Bronchial epithelial cell (primary cell): ENCODE measurements around the gene NHLRC4. TPM values are rescaled to one million over a fixed set of nuclear protein-coding genes. Genes with fewer than 3 reads are reported as not detected.

Experiments used
- DNase-seq: peaks from one replicate; pipeline ENCODE4 v3.0.0-alpha.2; 2010; ENCODE audit warnings: low read depth
- FAIRE-seq: peaks from 2 replicates; lab custom pipeline; 2011; peaks lifted over from hg19 to GRCh38; lab: Jason Lieb, UNC
- H3K27me3 ChIP-seq: 2 replicates; pipeline ENCODE4 v1.5.1; 2011; ENCODE audit warnings: low read length; ENCODE audit not compliant: control insufficient read depth, insufficient read depth
- H3K36me3 ChIP-seq: 2 replicates; pipeline ENCODE4 v1.5.1; 2011; ENCODE audit warnings: low read length; ENCODE audit not compliant: control insufficient read depth, insufficient read depth
- H3K4me3 ChIP-seq: 2 replicates; pipeline ENCODE4 v1.5.1; 2011; ENCODE audit warnings: mild to moderate bottlenecking, low read depth, low read length, control low read depth
- CTCF ChIP-seq: IDR thresholded peaks from 2 replicates; pipeline ENCODE4 v1.5.1; 2011; ENCODE audit warnings: mild to moderate bottlenecking, moderate library complexity, low read length, control low read depth, inconsistent platforms; ENCODE audit not compliant: insufficient read depth, severe bottlenecking
- total RNA-seq: library from RNA; depleted of rRNA; stranded (reverse); fragments of >200 nt; gene quantifications from 2 replicates; pipeline ENCODE4 v1.2.1, GENCODE V29; 2014

The NHLRC4 gene
- total RNA-seq, 1 donor from 2014 or later: under 0.01 TPM

GRCh38 chr16:582614-583331 lies 16.0 kb downstream of the NHLRC4 start:
- no peak for TF ChIP-seq CTCF
- FAIRE-seq (no peak), DNase-seq (no peak)
- H3K27me3 ChIP-seq: no peaks in the 10 kb centered on the region
- H3K36me3 ChIP-seq: peaks cover 4% of the 10 kb centered on the region
- no peak overlapping the region for H3K4me3 ChIP-seq

GRCh38 chr16:583470-583814 lies 16.6 kb downstream of the NHLRC4 start:
- no peak for DNase-seq
- no peak for FAIRE-seq
- no peak for TF ChIP-seq CTCF
- no peaks in the 10 kb centered on the region for H3K27me3 ChIP-seq
- H3K4me3 ChIP-seq: no peak overlapping the region
- peaks cover 4% of the 10 kb centered on the region for H3K36me3 ChIP-seq

DNA sequence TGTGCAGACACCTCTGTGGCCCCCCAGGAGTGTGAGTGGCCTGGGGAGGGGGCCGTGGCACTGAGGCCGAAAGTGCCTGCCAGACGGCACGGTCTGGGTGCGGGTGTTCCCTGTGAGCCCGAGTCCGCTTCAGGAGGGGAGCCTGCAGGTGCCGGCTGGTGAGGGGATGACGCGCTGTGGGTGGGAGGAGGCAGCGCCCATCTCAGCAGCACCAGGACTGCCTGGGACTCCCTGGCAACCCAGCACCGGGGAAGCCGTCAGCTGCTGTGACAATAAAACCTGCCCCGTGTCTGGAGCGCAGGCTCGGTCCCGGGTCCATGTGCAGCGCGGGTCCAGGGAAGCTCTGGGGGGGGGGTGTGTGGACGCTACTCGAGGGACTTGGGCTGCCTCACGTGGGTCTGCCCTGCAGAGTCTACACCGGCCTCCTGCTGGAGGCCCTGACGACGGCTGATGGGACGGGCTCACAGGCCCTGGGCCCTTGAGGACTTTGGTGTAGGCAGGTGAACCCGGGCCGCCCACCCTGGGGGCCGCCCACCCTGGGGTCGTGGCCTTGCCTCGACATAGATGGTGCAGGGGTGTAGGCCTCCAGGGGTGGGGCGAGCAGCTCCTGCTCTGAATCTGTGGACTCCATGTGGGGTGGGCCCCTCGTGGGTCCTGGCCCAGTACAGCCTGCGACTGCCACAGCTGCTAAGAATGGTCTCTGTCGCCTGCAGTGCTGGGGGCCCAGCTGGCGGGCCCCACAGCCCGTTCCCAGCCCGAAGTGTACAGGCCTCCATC lies 17.2 kb downstream of the NHLRC4 start:
- no peak for TF ChIP-seq CTCF
- no peaks in the 10 kb centered on the region for H3K27me3 ChIP-seq
- no peak overlapping the region for H3K4me3 ChIP-seq
- H3K36me3 ChIP-seq: peaks cover 4% of the 10 kb centered on the region
- no peak for DNase-seq
- no peak for FAIRE-seq

- H3K4me3 ChIP-seq: no peak overlapping the region
- TF ChIP-seq CTCF: peak; percentile 6
- H3K27me3 ChIP-seq: no peaks in the 10 kb centered on the region
- DNase-seq (no peak), FAIRE-seq (no peak)
- peaks cover 2% of the 10 kb centered on the region for H3K36me3 ChIP-seq
These were observed 18.5 kb downstream of the NHLRC4 start for GRCh38 chr16:585351-585750.

DNA sequence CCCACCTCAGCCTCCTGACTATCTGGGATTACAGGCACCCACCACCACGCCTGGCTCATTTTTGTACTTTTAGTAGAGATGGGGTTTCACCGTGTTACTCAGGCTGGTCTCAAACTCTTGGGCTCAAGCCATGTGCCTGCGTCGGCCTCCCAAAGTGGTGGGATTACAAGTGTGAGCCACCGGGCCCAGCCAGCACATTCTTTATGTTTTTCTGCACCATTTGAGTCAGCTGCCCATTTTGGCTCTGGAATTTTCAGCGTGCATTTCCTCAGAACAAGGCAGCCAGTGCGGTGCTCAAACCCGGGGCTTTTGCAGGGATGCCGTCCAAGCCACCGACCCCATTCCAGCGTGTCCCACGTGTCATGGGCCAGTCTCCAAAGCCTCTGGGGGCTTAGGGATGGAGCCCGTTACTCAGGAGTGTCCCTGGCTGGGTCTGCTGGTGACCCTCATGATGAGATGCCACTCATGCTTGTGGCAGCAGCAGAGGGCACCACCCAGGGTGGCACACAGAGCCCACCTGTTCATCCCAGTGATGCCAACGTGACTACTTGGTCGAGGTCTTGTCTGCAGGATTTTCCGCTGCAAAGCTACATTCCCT lies 19.3 kb downstream of the NHLRC4 start:
- Histone ChIP-seq H3K36me3 (peaks cover 1% of the 10 kb centered on the region), H3K27me3 (no peaks in the 10 kb centered on the region), H3K4me3 (no peak overlapping the region)
- no peak for DNase-seq
- peak; percentile 82 for FAIRE-seq
- TF ChIP-seq CTCF: no peak
